Thymus (tissue), 11 donors: ENCODE results near the gene PCNT. TPM values are rescaled to one million over a fixed set of nuclear protein-coding genes. Genes with fewer than 3 reads are reported as not detected.
A peak's percentile ranks its signal among the peaks of the same experiment; 100 is the strongest.
"Not testable (repeated sequence)": the region's sequence is repeated elsewhere in the genome, so short reads cannot be mapped to it uniquely, and the experiment has no call there.

Source experiments
- DNase-seq, 9 donors: peaks; one replicate each; pipeline ENCODE4 v3.0.0-alpha.2; 2013; ENCODE audit warnings: low spot score in 9 of 9, low read depth in 6 of 9, missing footprints in 1 of 9
- H3K27ac ChIP-seq, 2 donors: one replicate each; pipeline ENCODE4 v1.5.1; 2013; ENCODE audit warnings: control low read depth in 1 of 2, low read depth in 1 of 2, low read length in 1 of 2, mild to moderate bottlenecking in 1 of 2, moderate library complexity in 1 of 2
- H3K27me3 ChIP-seq, 2 donors: one replicate each; pipeline ENCODE4 v1.5.1; 2013; ENCODE audit warnings: low read length in 1 of 2; ENCODE audit not compliant: control insufficient read depth in 2 of 2, insufficient read depth in 1 of 2
- H3K36me3 ChIP-seq, 2 donors: one replicate each; pipeline ENCODE4 v1.5.1; 2013; ENCODE audit warnings: low read length in 1 of 2, mild to moderate bottlenecking in 1 of 2, moderate library complexity in 1 of 2; ENCODE audit not compliant: control insufficient read depth in 2 of 2, insufficient read depth in 2 of 2
- H3K4me1 ChIP-seq, 2 donors: one replicate each; pipeline ENCODE4 v1.5.1; 2013; ENCODE audit warnings: low read length in 2 of 2; ENCODE audit not compliant: control insufficient read depth in 2 of 2, insufficient read depth in 2 of 2
- H3K4me3 ChIP-seq, 2 donors: one replicate each; pipeline ENCODE4 v1.5.1; 2013; ENCODE audit warnings: low read length in 2 of 2, control low read depth in 1 of 2, mild to moderate bottlenecking in 1 of 2
- H3K9me3 ChIP-seq, 2 donors: one replicate each; pipeline ENCODE4 v1.5.1; 2013; ENCODE audit warnings: low read length in 1 of 2, mild to moderate bottlenecking in 1 of 2; ENCODE audit not compliant: control insufficient read depth in 2 of 2, insufficient read depth in 1 of 2
- WGBS: extraction: QIAGEN DNeasy Blood & Tissue Kit; methylation state at CpG from one replicate; pipeline ENCODE4 v1.1.7; 2013; 5-methylcytosine and 5-hydroxymethylcytosine counted together
- polyA plus RNA-seq: library from polyadenylated mRNA; stranded (reverse); fragments of 200-250 nt; gene quantifications from one replicate; pipeline ENCODE4 v1.2.3, GENCODE V29; 2013
- total RNA-seq: library from RNA; stranded (reverse); fragments of 120-200 nt; gene quantifications from one replicate; pipeline ENCODE4 v1.2.4, GENCODE V29; 2013
- donor health status: healthy.

PCNT gene
- total and polyA plus RNA-seq, 2 donors: 16.7 to 20.7 TPM

DNA sequence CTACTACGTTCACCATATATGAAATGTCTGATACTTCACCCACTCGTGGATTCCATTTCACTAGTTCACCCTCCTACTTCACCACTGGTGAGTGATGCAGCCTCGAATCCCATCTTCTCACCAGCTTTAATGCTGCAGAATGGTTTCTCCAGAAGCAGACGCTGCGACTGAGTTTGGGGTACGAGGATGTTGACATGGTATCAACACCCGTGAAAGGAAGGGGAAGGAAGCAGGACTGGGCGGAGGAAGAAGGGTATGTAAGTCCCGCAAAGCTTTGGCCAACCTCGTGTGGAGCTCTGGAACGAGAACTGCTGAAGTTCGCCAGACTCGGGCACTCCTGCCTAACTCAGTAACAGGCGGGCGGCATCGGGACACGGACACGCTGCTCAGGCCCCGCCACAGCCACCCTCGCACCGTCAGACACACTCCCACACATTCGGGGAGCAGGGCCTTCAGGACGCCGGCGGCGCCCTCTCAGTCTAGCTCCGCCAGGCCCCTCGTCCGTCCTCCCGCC is 133.9 kb downstream of the PCNT start:
- Histone ChIP-seq H3K27me3 (no peaks in the 10 kb centered on the region), H3K4me1 (peaks cover 13 to 28% of the 10 kb centered on the region in 2 donors)
- DNase-seq: peak in 1 of 9 donors; percentile 8

GRCh38 chr21:46458315-46459023 is 134.5 kb downstream of the PCNT start, which contains the start of gene DIP2A:
TSS of gene DIP2A (plus strand) at chr21:46458891. CDS start at chr21:46459132, 241 bp downstream.
- Histone ChIP-seq H3K4me1 (peaks cover 13 to 28% of the 10 kb centered on the region in 2 donors), H3K36me3 (peaks cover 0 to 12% of the 10 kb centered on the region in 2 donors), H3K4me3 (peak within 1 kb of the TSS; percentile 90 to 94), H3K9me3 (no peaks in the 10 kb centered on the region), H3K27ac (peak within 1 kb of the TSS; percentile 85), H3K27me3 (no peaks in the 10 kb centered on the region)
- under 1% methylated on average over 91 of the region's 91 CpGs for whole genome bisulfite sequencing
- DNase-seq: peak; percentile 85 to 98 (median 93)

More for the DNA sequence above, 133.9 kb downstream of the PCNT start:
- WGBS: under 1% methylated on average over 30 of the region's 30 CpGs
- Histone ChIP-seq H3K27ac (peak overlapping the region; percentile 85), H3K4me3 (peak overlapping the region; percentile 90 to 94), H3K36me3 (peaks cover 0 to 11% of the 10 kb centered on the region in 2 donors), H3K9me3 (no peaks in the 10 kb centered on the region)

- Histone ChIP-seq H3K27me3 (no peaks in the 10 kb centered on the region), H3K4me3 (peak overlapping the region; percentile 57 to 90), H3K9me3 (no peaks in the 10 kb centered on the region), H3K4me1 (peaks cover 13 to 28% of the 10 kb centered on the region in 2 donors), H3K36me3 (peaks cover 0 to 12% of the 10 kb centered on the region in 2 donors), H3K27ac (peak overlapping the region in 1 of 2 donors; percentile 84)
- DNase-seq: no peak
- WGBS: under 1% methylated on average over 36 of the region's 36 CpGs
Measured at GRCh38 chr21:46459024-46459355, 135.0 kb downstream of the PCNT start.

- Histone ChIP-seq H3K27me3 (no peaks in the 10 kb centered on the region), H3K4me3 (peak overlapping the region; percentile 57 to 90), H3K27ac (peak overlapping the region in 1 of 2 donors; percentile 84), H3K36me3 (peaks cover 0 to 12% of the 10 kb centered on the region in 2 donors), H3K4me1 (peaks cover 13 to 28% of the 10 kb centered on the region in 2 donors), H3K9me3 (no peaks in the 10 kb centered on the region)
- WGBS: 6% methylated on average over 41 of the region's 41 CpGs
- peak in 1 of 9 donors; percentile 25 for DNase-seq
Measured at GRCh38 chr21:46459356-46460112, 135.6 kb downstream of the PCNT start.

DNA sequence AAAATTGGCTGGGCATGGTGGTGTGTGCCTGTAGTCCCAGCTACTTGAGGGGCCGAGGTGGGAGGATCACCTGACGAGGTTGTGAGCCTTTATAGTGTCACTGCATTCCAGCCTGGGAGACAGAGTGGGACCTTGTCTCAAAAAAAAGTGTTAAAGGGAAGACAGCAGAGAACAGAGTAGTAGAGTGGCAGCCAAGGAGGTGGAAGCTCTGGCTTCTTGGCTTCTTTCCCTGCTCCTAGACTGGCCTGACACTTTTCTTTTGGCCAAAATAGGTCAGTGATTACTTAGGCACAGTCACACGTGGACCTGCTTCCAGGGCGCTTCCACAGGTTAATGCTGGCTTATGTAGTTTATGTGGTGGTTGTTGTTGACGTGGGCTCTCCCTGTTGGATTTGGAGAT is 138.0 kb downstream of the PCNT start:
- DNase-seq: no peak
- WGBS: 96% methylated on average over 5 of the region's 5 CpGs
- peaks cover 13 to 17% of the 10 kb centered on the region in 2 donors for H3K4me1 ChIP-seq

DNA sequence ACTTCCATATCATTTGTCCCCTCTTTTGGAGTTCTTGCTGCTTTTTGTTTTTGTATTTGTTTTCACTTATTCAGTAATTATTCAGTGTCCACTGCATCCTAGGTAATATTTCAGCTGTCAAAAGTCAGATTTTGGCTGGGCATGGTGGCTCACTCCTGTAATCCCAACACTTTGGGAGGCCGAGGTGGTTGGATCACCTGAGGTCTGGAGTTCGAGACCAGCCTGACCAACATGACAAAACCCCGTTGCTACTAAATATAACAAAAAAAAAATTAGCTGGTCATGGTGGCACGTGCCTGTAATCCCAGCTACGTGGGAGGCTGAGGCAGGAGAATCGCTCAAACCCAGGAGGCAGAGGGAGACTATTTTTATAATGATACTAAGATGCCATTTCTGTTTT is 141.2 kb downstream of the PCNT start:
- H3K4me1 ChIP-seq, H3K27me3 ChIP-seq, H3K9me3 ChIP-seq, H3K4me3 ChIP-seq, DNase-seq, H3K27ac ChIP-seq: not testable (repeated sequence)
- peaks cover 0 to 15% of the 10 kb centered on the region in 2 donors for H3K36me3 ChIP-seq
- 98% methylated on average over 6 of the region's 6 CpGs for WGBS

More for the DNA sequence above, 138.0 kb downstream of the PCNT start:
- H3K4me3 ChIP-seq: no peak overlapping the region
- peaks cover 0 to 10% of the 10 kb centered on the region in 2 donors for H3K36me3 ChIP-seq
- no peaks in the 10 kb centered on the region for H3K9me3 ChIP-seq
- H3K27ac ChIP-seq: peak overlapping the region in 1 of 2 donors; percentile 31
- no peaks in the 10 kb centered on the region for H3K27me3 ChIP-seq

DNA sequence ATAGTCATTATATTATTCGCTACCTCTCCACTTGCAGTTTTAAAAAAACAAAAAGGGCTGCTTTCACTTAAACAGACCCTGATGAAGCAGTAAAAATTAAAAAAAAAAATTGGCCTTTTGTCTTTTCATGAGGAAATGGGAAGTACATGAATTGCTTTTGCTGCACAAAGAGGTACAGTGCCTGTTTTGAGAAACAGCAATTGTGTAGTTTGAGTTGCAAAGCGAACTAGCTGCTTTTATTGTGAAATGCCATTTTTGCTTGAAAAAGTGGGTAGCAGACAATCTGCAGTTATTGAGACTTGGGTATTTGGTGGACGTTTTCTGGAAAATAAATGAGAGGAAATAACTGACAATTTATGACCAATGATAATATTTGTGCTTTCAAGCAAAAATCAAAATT is 141.7 kb downstream of the PCNT start:
- H3K4me1 ChIP-seq: no peaks in the 10 kb centered on the region
- WGBS: 93% methylated on average over 3 of the region's 3 CpGs
- peaks cover 0 to 14% of the 10 kb centered on the region in 2 donors for H3K36me3 ChIP-seq
- H3K27me3 ChIP-seq: no peaks in the 10 kb centered on the region
- H3K4me3 ChIP-seq: no peak overlapping the region
- no peak for DNase-seq
- H3K27ac ChIP-seq: no peak overlapping the region
- no peaks in the 10 kb centered on the region for H3K9me3 ChIP-seq

DNA sequence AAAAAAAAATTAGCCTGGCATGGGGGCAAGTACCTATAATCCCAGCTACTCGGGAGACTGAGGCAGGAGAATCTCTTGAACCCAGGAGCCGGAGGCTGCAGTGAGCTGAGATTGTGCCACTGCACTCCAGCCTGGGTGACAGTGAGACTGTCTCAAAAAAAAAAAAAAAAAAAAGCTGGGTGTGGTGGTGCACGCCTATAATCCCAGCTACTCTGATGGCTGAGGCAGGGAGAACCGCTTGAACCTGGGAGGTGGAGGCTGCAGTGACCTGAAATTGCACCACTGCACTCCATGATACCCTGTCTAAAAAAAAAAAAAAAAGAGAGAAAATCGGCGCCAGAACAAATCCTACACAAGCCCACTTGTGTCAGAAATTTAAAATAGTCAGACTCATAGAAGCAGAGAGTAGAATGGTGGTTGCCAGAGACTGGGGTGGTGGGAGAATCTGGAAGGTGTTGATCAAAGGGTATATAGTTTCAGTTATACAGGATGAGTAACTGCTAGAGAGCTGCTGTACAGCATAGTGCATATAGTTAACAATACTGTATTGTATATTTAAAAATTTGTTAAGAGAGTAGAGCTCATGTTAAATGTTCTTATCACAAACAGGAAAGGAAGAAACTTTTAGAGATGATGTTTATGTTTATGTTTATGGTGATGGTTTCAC is 144.3 kb downstream of the PCNT start:
- DNase-seq: no peak
- peaks cover 0 to 5% of the 10 kb centered on the region in 2 donors for H3K36me3 ChIP-seq
- no peak overlapping the region for H3K27ac ChIP-seq
- WGBS: 90% methylated on average over 6 of the region's 6 CpGs
- no peak overlapping the region for H3K4me3 ChIP-seq
- peaks cover 0 to 11% of the 10 kb centered on the region in 2 donors for H3K4me1 ChIP-seq
- H3K9me3 ChIP-seq: no peaks in the 10 kb centered on the region
- no peaks in the 10 kb centered on the region for H3K27me3 ChIP-seq
